OCI-LY7 (cell line): ENCODE measurements around the gene SAPCD2. TPM values are rescaled to one million over a fixed set of nuclear protein-coding genes. Genes with fewer than 3 reads are reported as not detected.

Source experiments
- BruUV-seq: library from RNA; stranded (reverse); fragments of 400-500 nt; replicated peaks from 2 replicates; lab custom pipeline; 2021; lab: Mats Ljungman, UMichigan
- CTCF ChIA-PET: fragments of 300-600 bp; sonication (Branson Sonifier 250); formaldehyde crosslinking; loops from one replicate; lab custom pipeline; 2022; ENCODE audit warnings: antibody characterized with exemption; ENCODE audit not compliant: unreplicated experiment; lab: Charles Lee
- POLR2A ChIA-PET: fragments of 300-600 bp; sonication (Branson Sonifier 250); formaldehyde crosslinking; loops from one replicate; lab custom pipeline; 2022; ENCODE audit warnings: antibody characterized with exemption; lab: Charles Lee
- DNase-seq: peaks from one replicate; pipeline ENCODE4 v3.0.0-alpha.2; 2015; ENCODE audit warnings: low spot score
- H2AFZ ChIP-seq: fragments of 200-600 bp; sonication (generic), shearing (Covaris generic); 2 replicates; pipeline ENCODE4 v1.6.1; 2014; ENCODE audit warnings: mild to moderate bottlenecking, antibody characterized with exemption, low read length, moderate library complexity
- H3K27ac ChIP-seq: fragments of 200-600 bp; sonication (generic); 2 replicates; pipeline ENCODE4 v1.5.1; 2014; ENCODE audit warnings: mixed run types, low read depth, mild to moderate bottlenecking, moderate library complexity, low read length, inconsistent platforms; ENCODE audit not compliant: poor library complexity, severe bottlenecking
- H3K36me3 ChIP-seq: fragments of 200-600 bp; sonication (generic); 2 replicates; pipeline ENCODE4 v1.6.1; 2014; ENCODE audit warnings: mild to moderate bottlenecking, antibody characterized with exemption, low read length, moderate library complexity, mixed read lengths; ENCODE audit not compliant: insufficient read depth
- H3K4me1 ChIP-seq: fragments of 200-600 bp; sonication (generic); 2 replicates; pipeline ENCODE4 v1.5.1; 2014; ENCODE audit warnings: mild to moderate bottlenecking, low read length; ENCODE audit not compliant: insufficient read depth, poor library complexity, severe bottlenecking
- H3K4me2 ChIP-seq: fragments of 200-600 bp; sonication (generic); 2 replicates; pipeline ENCODE4 v1.6.1; 2014; ENCODE audit warnings: mild to moderate bottlenecking, low read length
- H3K4me3 ChIP-seq: fragments of 200-600 bp; sonication (generic); 2 replicates; pipeline ENCODE4 v1.5.1; 2014; ENCODE audit warnings: mild to moderate bottlenecking, low read depth, low read length; ENCODE audit not compliant: poor library complexity, severe bottlenecking
- H3K79me2 ChIP-seq: fragments of 200-600 bp; sonication (generic); 2 replicates; pipeline ENCODE4 v1.6.1; 2016; ENCODE audit warnings: low read depth, mild to moderate bottlenecking, low read length, moderate library complexity, mixed read lengths; ENCODE audit not compliant: insufficient read depth
- H3K9me2 ChIP-seq: fragments of 200-600 bp; sonication (generic); 2 replicates; pipeline ENCODE4 v1.6.1; 2016; ENCODE audit warnings: mild to moderate bottlenecking, low read length, mixed read lengths; ENCODE audit not compliant: insufficient read depth
- H3K9me3 ChIP-seq: fragments of 200-600 bp; sonication (generic); 2 replicates; pipeline ENCODE4 v1.6.1; 2014; ENCODE audit warnings: mild to moderate bottlenecking, mixed run types, low read length, mixed read lengths
- H4K20me1 ChIP-seq: fragments of 200-600 bp; sonication (generic); 2 replicates; pipeline ENCODE4 v1.6.1; 2014; ENCODE audit warnings: mild to moderate bottlenecking, antibody characterized with exemption, low read length, moderate library complexity, mixed read lengths; ENCODE audit not compliant: insufficient read depth
- EZH2phosphoT487 ChIP-seq: fragments of 200-600 bp; sonication (generic); IDR thresholded peaks from 2 replicates; pipeline ENCODE4 v1.6.1; 2018; ENCODE audit warnings: low read depth, borderline replicate concordance, mild to moderate bottlenecking, mixed run types, antibody characterized with exemption, low read length, moderate library complexity, mixed read lengths
- intact Hi-C: fragments of 100-400 bp; cut with micrococcal nuclease; formaldehyde crosslinking; loops from one replicate; pipeline ENCODE4 v1.10.0; 2022; ENCODE audit not compliant: unreplicated experiment
- total RNA-seq, 2 experiments: library from RNA; depleted of rRNA in 1 of 2; stranded (reverse); fragments of >200 nt in 1 of 2; shearing (Covaris generic) in 1 of 2; gene quantifications; 2 replicates each; pipeline ENCODE4 v1.2.3, GENCODE V29; 2014 to 2022
- TF ChIP-seq, protein P1 (sequence below): fragments of 200-600 bp; sonication (generic); conservative IDR thresholded peaks from 2 replicates; pipeline ENCODE4 v1.5.1; 2014; ENCODE audit warnings: mild to moderate bottlenecking, antibody characterized with exemption, low read length, moderate library complexity, mixed read lengths

Gene SAPCD2
- total RNA-seq, 2 experiments from 2014 or later: 57.2 to 74.0 TPM

GRCh38 chr9:137065336-137065967 is 4.9 kb downstream of the SAPCD2 start:
- Histone ChIP-seq H3K36me3 (peaks cover 23% of the 10 kb centered on the region; the same call in 1 of the 2 replicates), H2AFZ (no peak overlapping the region), H3K4me3 (no peak overlapping the region), H3K4me1 (peaks cover 14% of the 10 kb centered on the region), H3K9me2 (no peaks in the 10 kb centered on the region), H4K20me1 (no peaks in the 10 kb centered on the region), H3K9me3 (no peaks in the 10 kb centered on the region), H3K4me2 (no peak overlapping the region), H3K79me2 (peaks cover 14% of the 10 kb centered on the region; the same call in 1 of the 2 replicates), H3K27ac (no peak overlapping the region)
- POLR2A ChIA-PET: no interaction called here
- intact Hi-C loops: no loop called here
- CTCF ChIA-PET: interaction anchor here (0.9 kb wide), 1 partner anchor 19 kb away, joined by 3 read pairs; the partner anchor contains the start of gene NPDC1
- TF ChIP-seq, protein P1, sequence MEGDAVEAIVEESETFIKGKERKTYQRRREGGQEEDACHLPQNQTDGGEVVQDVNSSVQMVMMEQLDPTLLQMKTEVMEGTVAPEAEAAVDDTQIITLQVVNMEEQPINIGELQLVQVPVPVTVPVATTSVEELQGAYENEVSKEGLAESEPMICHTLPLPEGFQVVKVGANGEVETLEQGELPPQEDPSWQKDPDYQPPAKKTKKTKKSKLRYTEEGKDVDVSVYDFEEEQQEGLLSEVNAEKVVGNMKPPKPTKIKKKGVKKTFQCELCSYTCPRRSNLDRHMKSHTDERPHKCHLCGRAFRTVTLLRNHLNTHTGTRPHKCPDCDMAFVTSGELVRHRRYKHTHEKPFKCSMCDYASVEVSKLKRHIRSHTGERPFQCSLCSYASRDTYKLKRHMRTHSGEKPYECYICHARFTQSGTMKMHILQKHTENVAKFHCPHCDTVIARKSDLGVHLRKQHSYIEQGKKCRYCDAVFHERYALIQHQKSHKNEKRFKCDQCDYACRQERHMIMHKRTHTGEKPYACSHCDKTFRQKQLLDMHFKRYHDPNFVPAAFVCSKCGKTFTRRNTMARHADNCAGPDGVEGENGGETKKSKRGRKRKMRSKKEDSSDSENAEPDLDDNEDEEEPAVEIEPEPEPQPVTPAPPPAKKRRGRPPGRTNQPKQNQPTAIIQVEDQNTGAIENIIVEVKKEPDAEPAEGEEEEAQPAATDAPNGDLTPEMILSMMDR: no peak
- no peak for DNase-seq
- no TSS peak for BruUV-seq

DNA sequence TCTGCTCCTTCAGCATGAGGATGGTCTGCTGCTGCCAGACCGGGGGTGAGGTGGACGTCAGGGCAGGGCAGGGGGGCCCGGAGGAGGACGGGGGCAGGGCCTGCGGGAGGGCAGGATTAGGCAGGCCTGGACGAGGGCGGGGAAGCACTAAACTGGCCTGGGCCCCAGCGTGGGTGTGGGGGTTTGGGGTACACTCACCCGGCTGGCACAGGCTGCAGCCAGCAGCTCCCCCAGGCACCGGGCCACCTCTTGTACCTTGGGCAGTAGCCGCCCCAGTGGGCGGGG is 5.5 kb downstream of the SAPCD2 start:
- Histone ChIP-seq H2AFZ (no peak overlapping the region), H3K4me2 (no peak overlapping the region), H3K4me1 (peaks cover 14% of the 10 kb centered on the region), H3K9me3 (no peaks in the 10 kb centered on the region), H3K4me3 (no peak overlapping the region), H3K27ac (no peak overlapping the region), H4K20me1 (no peaks in the 10 kb centered on the region), H3K79me2 (peaks cover 14% of the 10 kb centered on the region; the same call in 1 of the 2 replicates), H3K36me3 (peaks cover 23% of the 10 kb centered on the region; the same call in 1 of the 2 replicates), H3K9me2 (no peaks in the 10 kb centered on the region)
- ChIA-PET CTCF (no interaction called here), POLR2A (no interaction called here)
- BruUV-seq: no TSS peak
- no peak for DNase-seq
- TF ChIP-seq, protein P1: no peak
- no peak for TF ChIP-seq EZH2phosphoT487
- intact Hi-C loops: no loop called here
